Measurements from ENCODE around the gene EIF2AK3.
A peak's percentile ranks its signal among the peaks of the same experiment; 100 is the strongest.

The EIF2AK3 gene

GRCh38 chr2:88602022-88602421, 25.2 kb downstream of the EIF2AK3 start:
- no peak for DNase-seq (ENCODE audit: extremely low read depth, insufficient read length)
- Histone ChIP-seq H3K4me3 (replicated peaks; ENCODE audit: low read depth, low read length) (no peak overlapping the region), H3K36me3 (ENCODE audit: control insufficient read depth, insufficient read depth, low read length) (no peaks in the 10 kb centered on the region), H3K27me3 (replicated peaks; ENCODE audit: control insufficient read depth, insufficient read depth, low read length) (no peaks in the 10 kb centered on the region)
- TF ChIP-seq CTCF (IDR thresholded peaks at IDR 0.05; ENCODE audit: insufficient read depth, low read length, poor library complexity, severe bottlenecking): no peak

GRCh38 chr2:88601286-88601685, 26.0 kb downstream of the EIF2AK3 start:
- TF ChIP-seq CTCF (IDR thresholded peaks at IDR 0.05; ENCODE audit: insufficient read depth, low read length, poor library complexity, severe bottlenecking): no peak
- H3K27me3 ChIP-seq (replicated peaks; ENCODE audit: control insufficient read depth, insufficient read depth, low read length): no peaks in the 10 kb centered on the region
- no peak overlapping the region for H3K4me3 ChIP-seq (replicated peaks; ENCODE audit: low read depth, low read length)
- no peaks in the 10 kb centered on the region; the same call in none of the 2 replicates for H3K36me3 ChIP-seq (ENCODE audit: control insufficient read depth, insufficient read depth, low read length)
- no peak for DNase-seq (ENCODE audit: extremely low read depth, insufficient read length)

- H3K27me3 ChIP-seq (replicated peaks; ENCODE audit: control insufficient read depth, insufficient read depth, low read length): no peaks in the 10 kb centered on the region
- DNase-seq (ENCODE audit: extremely low read depth, insufficient read length): peak; percentile 86
- TF ChIP-seq CTCF (IDR thresholded peaks at IDR 0.05; ENCODE audit: insufficient read depth, low read length, poor library complexity, severe bottlenecking): no peak
- no peak overlapping the region for H3K4me3 ChIP-seq (replicated peaks; ENCODE audit: low read depth, low read length)
- no peaks in the 10 kb centered on the region; the same call in none of the 2 replicates for H3K36me3 ChIP-seq (ENCODE audit: control insufficient read depth, insufficient read depth, low read length)
Observed at GRCh38 chr2:88600038-88600465, 27.2 kb downstream of the EIF2AK3 start.

- Histone ChIP-seq H3K27me3 (replicated peaks; ENCODE audit: control insufficient read depth, insufficient read depth, low read length) (no peaks in the 10 kb centered on the region), H3K36me3 (ENCODE audit: control insufficient read depth, insufficient read depth, low read length) (no peaks in the 10 kb centered on the region; the same call in none of the 2 replicates), H3K4me3 (replicated peaks; ENCODE audit: low read depth, low read length) (no peak overlapping the region)
- no peak for TF ChIP-seq CTCF (IDR thresholded peaks at IDR 0.05; ENCODE audit: insufficient read depth, low read length, poor library complexity, severe bottlenecking)
- DNase-seq (ENCODE audit: extremely low read depth, insufficient read length): no peak
Observed at GRCh38 chr2:88599527-88599926, 27.7 kb downstream of the EIF2AK3 start.

- H3K36me3 ChIP-seq (ENCODE audit: control insufficient read depth, insufficient read depth, low read length): peaks cover 2% of the 10 kb centered on the region
- DNase-seq (ENCODE audit: extremely low read depth, insufficient read length): no peak
- H3K27me3 ChIP-seq (replicated peaks; ENCODE audit: control insufficient read depth, insufficient read depth, low read length): no peaks in the 10 kb centered on the region
- H3K4me3 ChIP-seq (replicated peaks; ENCODE audit: low read depth, low read length): no peak overlapping the region
- no peak for TF ChIP-seq CTCF (IDR thresholded peaks at IDR 0.05; ENCODE audit: insufficient read depth, low read length, poor library complexity, severe bottlenecking)
Observed at GRCh38 chr2:88597168-88597567, 30.1 kb downstream of the EIF2AK3 start.

All from GM06990 (cell line).